ENCODE measurements around the gene ACP3.
A peak's percentile ranks its signal among the peaks of the same experiment; 100 is the strongest.

The ACP3 gene

GRCh38 chr3:132318451-132318850 lies 1.2 kb downstream of the ACP3 start:
- DNase-seq (ENCODE audit: low spot score) = no peak

- no peak for DNase-seq (ENCODE audit: low spot score)
Measured at GRCh38 chr3:132321304-132321703, 4.1 kb downstream of the ACP3 start.

- no peak for DNase-seq (ENCODE audit: low spot score)
Measured at GRCh38 chr3:132325103-132325606, 7.9 kb downstream of the ACP3 start.

- no peak for DNase-seq (ENCODE audit: low spot score)
Measured at GRCh38 chr3:132325634-132326033, 8.4 kb downstream of the ACP3 start.

- DNase-seq (ENCODE audit: low spot score) = no peak
Measured at GRCh38 chr3:132326251-132326650, 9.0 kb downstream of the ACP3 start.

GRCh38 chr3:132332082-132332481 lies 14.9 kb downstream of the ACP3 start:
- no peak for DNase-seq (ENCODE audit: low spot score)

GRCh38 chr3:132332508-132332907 lies 15.3 kb downstream of the ACP3 start:
- no peak for DNase-seq (ENCODE audit: low spot score)

- DNase-seq (ENCODE audit: low spot score) = no peak
Measured at GRCh38 chr3:132341746-132342145, 24.5 kb downstream of the ACP3 start.

GRCh38 chr3:132342183-132342582 lies 25.0 kb downstream of the ACP3 start:
- DNase-seq (ENCODE audit: low spot score) = no peak

GRCh38 chr3:132342610-132343009 lies 25.4 kb downstream of the ACP3 start:
- no peak for DNase-seq (ENCODE audit: low spot score)

- peak; percentile 50 for DNase-seq (ENCODE audit: low spot score)
Measured at GRCh38 chr3:132343018-132343612, 25.9 kb downstream of the ACP3 start.

GRCh38 chr3:132344666-132345280 lies 27.6 kb downstream of the ACP3 start:
- DNase-seq (ENCODE audit: low spot score) = no peak

GRCh38 chr3:132346841-132347736 lies 29.9 kb downstream of the ACP3 start:
- no peak for DNase-seq (ENCODE audit: low spot score)

- no peak for DNase-seq (ENCODE audit: low spot score)
Measured at GRCh38 chr3:132347811-132348210, 30.6 kb downstream of the ACP3 start.

- DNase-seq (ENCODE audit: low spot score) = no peak
Measured at GRCh38 chr3:132348531-132348930, 31.3 kb downstream of the ACP3 start.

GRCh38 chr3:132350814-132351213 lies 33.6 kb downstream of the ACP3 start:
- DNase-seq (ENCODE audit: low spot score) = no peak

GRCh38 chr3:132351222-132351806 lies 34.1 kb downstream of the ACP3 start:
- DNase-seq (ENCODE audit: low spot score) = no peak

GRCh38 chr3:132352556-132353143 lies 35.4 kb downstream of the ACP3 start:
- DNase-seq (ENCODE audit: low spot score) = peak; percentile 51

GRCh38 chr3:132354916-132355702 lies 37.9 kb downstream of the ACP3 start:
- DNase-seq (ENCODE audit: low spot score) = no peak

GRCh38 chr3:132356568-132356967 lies 39.4 kb downstream of the ACP3 start:
- DNase-seq (ENCODE audit: low spot score) = no peak

- DNase-seq (ENCODE audit: low spot score) = no peak
Measured at GRCh38 chr3:132360717-132361116, 43.5 kb downstream of the ACP3 start.
